DOHH2 (cell line): ENCODE data around the gene PREPL.

Source experiments
- H3F3A ChIP-seq: fragments of 200-600 bp; sonication (generic), shearing (Covaris generic); 2 replicates; pipeline ENCODE4 v1.6.0; 2016; ENCODE audit warnings: antibody characterized with exemption, mild to moderate bottlenecking; ENCODE audit not compliant: control insufficient read depth, insufficient read depth
- H3K27ac ChIP-seq: fragments of 200-600 bp; sonication (generic); 2 replicates; pipeline ENCODE4 v1.5.1; 2014; ENCODE audit warnings: low read depth, mild to moderate bottlenecking, low read length, moderate library complexity
- H3K27me3 ChIP-seq: fragments of 200-600 bp; sonication (generic); 2 replicates; pipeline ENCODE4 v1.6.1; 2014; ENCODE audit warnings: mild to moderate bottlenecking, low read length, mixed read lengths; ENCODE audit not compliant: control insufficient read depth
- H3K36me3 ChIP-seq: fragments of 200-600 bp; sonication (generic); 2 replicates; pipeline ENCODE4 v1.6.1; 2014; ENCODE audit warnings: mild to moderate bottlenecking, low read length, moderate library complexity, mixed read lengths; ENCODE audit not compliant: control insufficient read depth
- H3K4me1 ChIP-seq: fragments of 200-600 bp; sonication (generic); 2 replicates; pipeline ENCODE4 v1.6.1; 2014; ENCODE audit warnings: mild to moderate bottlenecking, low read length, mixed read lengths; ENCODE audit not compliant: control insufficient read depth
- H3K4me2 ChIP-seq: fragments of 200-600 bp; sonication (generic); 2 replicates; pipeline ENCODE4 v1.6.0; 2014; ENCODE audit warnings: mild to moderate bottlenecking, low read length, moderate library complexity
- H3K4me3 ChIP-seq: fragments of 200-600 bp; sonication (generic); 2 replicates; pipeline ENCODE4 v1.5.1; 2014; ENCODE audit warnings: mild to moderate bottlenecking, low read length, mixed read lengths
- H3K79me2 ChIP-seq: fragments of 200-600 bp; sonication (generic); 2 replicates; pipeline ENCODE4 v1.6.1; 2014; ENCODE audit warnings: mild to moderate bottlenecking, low read length, mixed read lengths; ENCODE audit not compliant: control insufficient read depth
- H3K9me2 ChIP-seq: fragments of 200-600 bp; sonication (generic); replicated peaks from 2 replicates; pipeline ENCODE4 v1.6.1; 2014; ENCODE audit warnings: mild to moderate bottlenecking, low read length, mixed read lengths; ENCODE audit not compliant: control insufficient read depth
- H3K9me3 ChIP-seq: fragments of 200-600 bp; sonication (generic); 2 replicates; pipeline ENCODE4 v1.6.1; 2014; ENCODE audit warnings: antibody characterized with exemption, low read length, mixed read lengths; ENCODE audit not compliant: control insufficient read depth, insufficient read depth
- H4K20me1 ChIP-seq: fragments of 200-600 bp; sonication (generic); 2 replicates; pipeline ENCODE4 v1.6.0; 2014; ENCODE audit warnings: low read depth, mild to moderate bottlenecking, antibody characterized with exemption, low read length, moderate library complexity; ENCODE audit not compliant: control insufficient read depth, insufficient read depth
- CTCF ChIP-seq: fragments of 200-600 bp; sonication (generic); IDR thresholded peaks from one replicate; pipeline ENCODE4 v1.5.1; 2014; ENCODE audit warnings: antibody characterized with exemption, mild to moderate bottlenecking, low read depth, low read length; ENCODE audit not compliant: poor library complexity, severe bottlenecking
- EZH2phosphoT487 ChIP-seq: fragments of 200-600 bp; sonication (generic); IDR thresholded peaks from 2 replicates; pipeline ENCODE4 v1.6.1; 2017; ENCODE audit warnings: borderline replicate concordance, mild to moderate bottlenecking, antibody characterized with exemption, low read length, moderate library complexity, mixed read lengths

Gene PREPL

GRCh38 chr2:44326548-44327264, 34.6 kb downstream of the PREPL start:
- H3K27ac ChIP-seq: no peak overlapping the region
- H3K27me3 ChIP-seq: no peaks in the 10 kb centered on the region
- no peaks in the 10 kb centered on the region for H3F3A ChIP-seq
- H3K4me3 ChIP-seq: no peak overlapping the region
- TF ChIP-seq CTCF (no peak), EZH2phosphoT487 (no peak)
- H3K9me3 ChIP-seq: no peaks in the 10 kb centered on the region
- H3K9me2 ChIP-seq: no peaks in the 10 kb centered on the region
- no peaks in the 10 kb centered on the region; the same call in 1 of the 2 replicates for H4K20me1 ChIP-seq
- H3K4me1 ChIP-seq: no peaks in the 10 kb centered on the region
- peaks cover 57% of the 10 kb centered on the region for H3K36me3 ChIP-seq
- H3K79me2 ChIP-seq: no peaks in the 10 kb centered on the region
- H3K4me2 ChIP-seq: no peak overlapping the region

GRCh38 chr2:44325897-44326296, 35.4 kb downstream of the PREPL start:
- Histone ChIP-seq H3K4me3 (no peak overlapping the region), H3F3A (no peaks in the 10 kb centered on the region), H3K9me2 (no peaks in the 10 kb centered on the region), H3K27me3 (no peaks in the 10 kb centered on the region), H3K79me2 (no peaks in the 10 kb centered on the region), H3K27ac (no peak overlapping the region), H3K36me3 (peaks cover 59% of the 10 kb centered on the region), H3K4me1 (no peaks in the 10 kb centered on the region), H3K4me2 (no peak overlapping the region), H3K9me3 (no peaks in the 10 kb centered on the region), H4K20me1 (no peaks in the 10 kb centered on the region; the same call in 1 of the 2 replicates)
- TF ChIP-seq EZH2phosphoT487 (no peak), CTCF (no peak)

- Histone ChIP-seq H3K27ac (no peak overlapping the region), H3K36me3 (peaks cover 65% of the 10 kb centered on the region), H3K9me3 (no peaks in the 10 kb centered on the region), H4K20me1 (no peaks in the 10 kb centered on the region; the same call in 1 of the 2 replicates), H3K4me2 (no peak overlapping the region), H3K27me3 (no peaks in the 10 kb centered on the region), H3K79me2 (no peaks in the 10 kb centered on the region), H3K4me1 (no peaks in the 10 kb centered on the region), H3K9me2 (no peaks in the 10 kb centered on the region), H3K4me3 (no peak overlapping the region), H3F3A (no peaks in the 10 kb centered on the region)
- TF ChIP-seq EZH2phosphoT487 (no peak), CTCF (no peak)
Observed at GRCh38 chr2:44324971-44325426, 36.3 kb downstream of the PREPL start.
